ENCODE measurements around the gene WASF2.

GRCh38 chr1:27430903-27431600 lies 58.9 kb downstream of the WASF2 start:
- TF ChIP-seq CTCF (IDR thresholded peaks at IDR 0.05) (peak in 1 of 6 experiments; percentile 4), POLR2A (IDR thresholded peaks at IDR 0.05) (no peak)
